ENCODE measurements around the gene MED25. TPM values are rescaled to one million over a fixed set of nuclear protein-coding genes. Genes with fewer than 3 reads are reported as not detected.

MED25 gene
- total RNA-seq, 1 donor from 2014 or later, result 13.4 TPM

DNA sequence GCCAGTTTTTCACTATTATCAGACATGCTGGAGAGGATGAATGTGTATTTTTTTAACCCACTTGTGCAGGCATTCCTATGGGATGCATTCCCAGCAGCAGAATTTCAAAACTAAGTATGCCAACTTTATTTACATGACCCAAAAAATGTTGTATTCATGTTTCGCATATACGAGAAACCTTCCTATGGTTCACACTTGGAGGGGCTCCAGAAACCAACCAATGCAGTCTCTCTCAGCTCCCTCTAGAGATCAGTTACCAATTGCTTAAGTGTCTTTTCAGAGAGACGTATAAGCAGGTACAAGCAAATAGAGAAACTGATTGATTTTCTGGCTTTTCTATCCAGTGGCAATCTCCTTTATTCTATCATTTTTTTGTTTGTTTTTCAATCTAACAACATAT is 27.3 kb downstream of the MED25 start:
- DNase-seq, result no peak

DNA sequence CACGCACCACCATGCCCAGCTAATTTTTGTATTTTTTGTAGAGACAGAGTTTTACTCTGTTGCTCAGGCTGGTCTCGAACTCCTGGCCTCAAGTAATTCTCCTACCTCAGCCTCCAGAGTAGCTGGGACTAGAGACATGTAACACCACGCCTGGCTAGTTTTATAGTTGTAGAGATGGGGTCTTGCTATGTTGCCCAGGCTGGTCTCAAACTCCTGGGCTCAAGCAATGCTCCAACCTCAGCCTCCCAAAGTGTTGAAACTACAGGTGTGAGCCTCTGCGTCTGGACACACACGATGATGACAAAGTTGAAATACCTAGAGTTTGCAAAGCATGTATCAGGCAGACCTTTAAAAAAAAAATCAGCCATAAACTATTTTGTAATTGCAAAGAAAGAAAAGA is 28.3 kb downstream of the MED25 start:
- DNase-seq, result no peak

DNA sequence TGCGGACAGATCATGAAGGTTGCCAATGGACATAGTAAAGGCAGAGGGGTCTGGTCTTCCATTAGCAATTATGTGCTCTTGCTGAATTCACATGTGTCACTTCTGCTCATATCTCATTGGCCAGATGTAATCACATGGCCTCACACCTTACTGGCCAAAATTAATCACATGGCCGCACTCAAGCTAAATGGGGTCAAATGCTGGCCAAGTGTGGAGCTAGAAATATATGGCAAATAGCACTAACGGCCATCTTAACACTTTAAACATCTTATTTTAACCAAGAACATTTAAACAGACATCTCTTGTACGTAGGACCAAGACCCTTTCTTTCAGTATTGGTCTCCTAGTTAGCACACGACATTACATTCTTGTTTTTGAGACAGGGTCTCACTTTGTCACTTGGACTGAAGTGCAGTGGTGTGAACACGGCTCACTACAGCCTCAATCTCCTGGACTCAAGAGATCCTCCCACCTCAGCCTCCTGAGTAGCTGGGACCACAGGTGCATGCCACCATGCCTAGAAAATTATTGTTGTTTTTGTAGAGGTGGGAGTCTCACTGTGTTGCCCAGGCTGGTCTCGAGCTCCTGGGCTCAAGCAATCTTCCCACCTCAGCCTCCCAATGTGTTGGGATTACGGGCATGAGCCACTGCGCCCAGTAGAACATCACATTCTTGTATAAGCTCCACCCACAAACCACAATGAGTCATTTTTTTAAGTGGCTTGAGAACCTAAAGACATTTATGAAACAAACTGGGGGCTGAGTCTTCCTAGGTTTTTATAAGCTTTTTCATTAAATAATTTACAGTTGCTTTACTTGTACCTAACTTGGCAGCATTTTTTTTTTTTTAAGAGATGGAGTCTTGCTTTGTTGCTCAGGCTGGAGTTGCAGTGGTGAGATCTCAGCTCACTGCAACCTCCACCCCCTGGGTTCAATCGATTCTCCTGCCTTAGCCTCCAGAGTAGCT is 29.9 kb downstream of the MED25 start:
- DNase-seq, result peak; percentile 47

DNA sequence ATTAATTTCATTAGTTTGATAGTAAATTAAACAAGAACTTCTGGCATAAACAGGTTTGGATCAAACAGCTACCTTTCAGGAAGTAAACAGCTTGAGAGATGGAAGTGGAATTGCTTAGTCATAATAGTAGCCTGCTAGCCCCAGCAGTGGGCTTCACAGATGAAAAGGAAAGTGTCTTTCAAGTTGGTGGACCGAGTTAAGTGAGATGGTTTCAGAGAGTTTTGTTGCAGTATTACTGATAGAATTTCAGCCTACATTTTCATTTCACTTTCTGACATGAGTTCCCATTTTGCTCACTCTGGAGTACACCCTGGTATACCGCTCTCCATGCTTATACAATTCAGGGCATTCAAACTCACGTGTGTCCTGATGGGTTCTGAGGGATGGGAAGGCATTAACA is 30.8 kb downstream of the MED25 start:
- DNase-seq, result no peak

DNA sequence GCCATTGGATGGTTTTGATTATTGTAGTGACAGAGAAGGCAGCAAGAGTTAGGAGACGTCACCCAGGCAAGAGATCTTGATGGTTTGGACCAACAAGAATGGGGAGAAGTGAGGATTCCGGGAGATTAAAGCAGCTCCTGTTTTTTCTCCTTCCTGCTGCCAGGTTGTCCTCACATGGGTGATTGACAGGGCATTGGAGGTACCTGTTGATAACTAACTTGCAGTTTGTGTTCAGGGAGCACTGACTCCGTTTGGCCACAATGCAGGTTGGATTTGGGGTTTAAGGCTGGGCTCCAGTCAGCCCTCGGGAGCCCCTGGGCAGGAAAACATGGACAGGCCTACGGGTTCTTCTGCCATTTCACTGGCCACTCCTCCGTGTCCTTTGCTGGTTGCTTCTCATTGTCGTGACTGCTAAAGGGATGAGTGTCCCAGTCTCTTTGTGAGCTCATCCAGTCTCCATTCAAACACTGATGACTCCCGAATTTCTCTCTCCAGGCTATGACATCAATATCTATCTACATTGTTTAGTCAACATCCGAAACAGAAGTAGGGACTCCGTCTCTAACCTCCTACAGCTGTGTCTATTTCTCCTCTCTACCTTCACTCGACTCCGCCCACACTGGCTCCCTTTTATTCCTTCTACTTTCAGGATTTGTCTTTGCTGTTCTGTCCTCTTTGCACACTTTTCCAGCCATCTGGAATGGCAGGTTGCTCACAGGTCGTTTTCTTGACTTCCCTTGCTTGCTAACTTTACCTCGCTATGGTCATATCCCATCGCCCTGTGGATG is 31.5 kb downstream of the MED25 start:
- no peak for DNase-seq

DNA sequence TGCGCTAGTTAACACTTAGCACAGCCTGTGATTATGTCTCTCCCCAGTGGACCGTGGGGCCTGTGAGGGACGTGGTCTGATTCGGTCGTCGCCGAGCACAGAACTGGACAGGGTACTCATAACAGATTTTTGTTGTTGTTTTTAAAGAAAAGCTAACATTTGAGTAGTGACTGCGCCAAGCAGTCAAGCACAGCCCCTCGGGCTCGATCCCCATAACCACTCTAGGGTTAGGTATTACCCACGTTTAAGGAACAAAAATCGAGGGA is 32.1 kb downstream of the MED25 start:
- no peak for DNase-seq

DNA sequence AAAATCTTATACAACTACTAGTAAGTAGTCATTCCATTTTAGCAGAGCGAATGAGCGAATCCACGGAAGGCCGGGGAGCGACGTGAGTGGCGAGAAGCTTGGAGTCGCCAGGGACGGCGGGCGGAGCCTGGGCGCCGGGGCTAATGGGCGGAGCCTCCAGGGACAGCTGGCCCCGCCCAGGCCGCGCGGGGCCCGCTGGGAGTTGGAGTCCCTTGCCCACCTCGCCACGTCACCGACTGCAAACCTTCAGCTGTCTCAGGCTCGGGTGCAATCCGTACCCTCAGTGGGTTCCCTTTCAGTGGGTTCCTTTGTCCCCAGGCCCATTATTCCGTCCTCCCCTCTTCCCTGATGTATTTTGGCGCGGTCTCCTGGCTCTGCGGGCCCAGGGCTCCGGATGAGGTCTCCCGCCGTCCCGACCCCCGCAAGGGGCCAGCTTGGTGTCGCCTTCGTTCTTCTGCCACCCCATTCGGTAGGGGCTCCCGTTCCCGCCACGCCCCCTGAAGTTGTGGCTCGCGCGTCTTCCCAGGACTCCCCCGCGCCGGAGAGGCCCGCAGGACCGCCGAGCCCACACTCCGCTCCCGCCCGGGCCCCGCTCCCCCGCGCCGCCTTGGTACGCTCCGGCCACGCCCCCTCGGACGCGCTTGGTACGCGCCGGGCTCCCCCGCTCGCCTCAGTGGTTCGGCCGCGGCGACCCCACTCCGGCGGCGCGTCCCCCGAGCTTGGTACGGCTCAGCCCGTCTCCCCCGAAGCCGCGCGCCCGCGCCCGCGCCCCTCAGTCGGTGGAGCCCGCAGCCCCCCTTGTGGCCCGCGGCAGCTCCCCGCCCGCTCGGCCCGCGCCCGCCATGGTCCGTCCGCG is 32.6 kb downstream of the MED25 start, which contains the start of gene PTOV1:
TSS of gene PTOV1 (plus strand) at position 673 of the 856 bp plus-strand sequence.
- DNase-seq, result peak; percentile 95

DNA sequence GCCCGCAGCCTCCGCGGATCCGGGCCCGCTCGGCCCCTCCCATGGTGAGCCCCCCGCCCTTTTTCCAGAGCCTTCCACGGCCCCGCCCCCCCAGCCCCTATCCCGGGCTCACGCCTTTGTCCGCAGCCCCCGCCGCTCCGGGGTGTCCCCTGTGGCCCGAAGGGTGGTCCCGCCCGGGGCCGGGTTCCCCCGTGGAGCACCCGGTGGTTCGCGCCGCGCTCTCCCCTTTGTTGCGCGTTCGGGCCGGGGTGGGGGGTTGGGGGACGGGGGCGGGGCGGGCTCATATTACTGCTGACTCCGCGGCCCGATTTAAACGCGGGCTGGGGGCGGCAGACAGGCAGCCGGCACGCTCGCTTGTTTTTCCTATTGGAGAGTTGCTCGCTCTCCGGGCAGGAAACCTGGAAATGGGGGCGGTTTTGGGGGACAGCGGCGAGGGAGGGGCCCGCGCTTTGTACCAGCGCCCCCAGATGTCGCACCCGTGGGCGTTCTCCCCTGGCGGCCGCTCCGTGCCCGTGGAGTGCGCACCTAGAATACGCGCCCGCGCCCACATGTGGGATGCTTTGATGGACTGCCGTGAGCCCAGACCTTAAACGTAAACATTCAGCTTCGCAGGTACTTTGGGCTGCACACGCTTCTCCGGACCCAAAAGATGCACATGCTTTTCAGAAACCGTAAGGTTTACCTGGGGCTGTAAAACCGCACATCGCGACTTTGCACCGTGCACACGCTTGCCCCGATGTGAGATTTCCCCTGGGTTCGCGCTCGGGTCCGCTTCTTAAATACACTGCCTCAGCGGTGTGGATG is 33.6 kb downstream of the MED25 start:
- peak; percentile 42 for DNase-seq

DNA sequence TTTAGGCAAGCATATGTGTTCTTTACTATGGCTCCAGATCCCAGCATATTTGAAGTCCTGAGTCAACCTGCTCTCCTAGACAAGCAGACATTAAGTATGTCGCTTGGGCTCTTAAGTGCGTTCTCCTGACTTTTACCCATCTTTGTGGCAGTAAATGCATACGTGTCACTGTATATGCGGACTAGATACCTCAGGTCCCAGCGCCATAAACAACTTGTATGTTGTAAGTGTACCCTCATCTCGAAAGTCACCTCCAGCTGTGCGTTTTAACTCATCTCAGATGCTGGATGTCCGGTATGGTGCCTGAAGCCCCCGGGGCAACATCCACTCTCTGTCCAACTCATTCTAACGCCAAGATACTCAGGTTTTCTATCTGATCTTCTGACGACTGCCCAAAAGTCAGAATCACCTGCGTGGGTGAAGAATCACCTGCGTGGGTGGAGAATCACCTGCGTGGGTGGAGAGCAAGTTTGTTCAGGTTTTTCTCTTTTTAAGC is 34.6 kb downstream of the MED25 start:
- no peak for DNase-seq

DNA sequence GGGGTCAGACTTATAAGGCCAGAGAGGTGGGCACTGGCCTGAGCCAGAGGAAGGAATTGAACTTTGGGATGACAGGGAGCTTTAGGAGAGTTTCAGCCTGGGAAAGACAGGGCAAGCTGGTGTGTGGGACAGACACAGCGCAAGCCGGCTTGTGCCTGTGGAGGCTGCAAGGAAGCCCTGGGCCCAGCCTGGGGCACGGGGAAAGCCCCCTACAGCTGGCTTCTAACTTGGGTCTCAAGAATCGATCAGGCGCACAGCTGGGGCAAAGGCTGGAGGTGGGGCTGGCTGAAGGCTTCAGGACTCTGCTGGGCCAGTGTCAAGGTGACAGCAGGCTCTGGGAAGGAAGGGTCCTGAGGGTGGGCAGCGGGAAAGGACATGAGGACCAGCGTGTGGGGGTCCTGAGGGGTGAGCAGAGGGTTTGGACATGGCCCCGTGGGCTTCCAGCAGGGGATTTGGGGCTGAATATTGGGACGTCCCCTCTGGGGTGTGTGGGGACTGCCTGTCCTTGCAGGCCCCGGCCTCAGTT is 35.8 kb downstream of the MED25 start:
- no peak for DNase-seq

DNA sequence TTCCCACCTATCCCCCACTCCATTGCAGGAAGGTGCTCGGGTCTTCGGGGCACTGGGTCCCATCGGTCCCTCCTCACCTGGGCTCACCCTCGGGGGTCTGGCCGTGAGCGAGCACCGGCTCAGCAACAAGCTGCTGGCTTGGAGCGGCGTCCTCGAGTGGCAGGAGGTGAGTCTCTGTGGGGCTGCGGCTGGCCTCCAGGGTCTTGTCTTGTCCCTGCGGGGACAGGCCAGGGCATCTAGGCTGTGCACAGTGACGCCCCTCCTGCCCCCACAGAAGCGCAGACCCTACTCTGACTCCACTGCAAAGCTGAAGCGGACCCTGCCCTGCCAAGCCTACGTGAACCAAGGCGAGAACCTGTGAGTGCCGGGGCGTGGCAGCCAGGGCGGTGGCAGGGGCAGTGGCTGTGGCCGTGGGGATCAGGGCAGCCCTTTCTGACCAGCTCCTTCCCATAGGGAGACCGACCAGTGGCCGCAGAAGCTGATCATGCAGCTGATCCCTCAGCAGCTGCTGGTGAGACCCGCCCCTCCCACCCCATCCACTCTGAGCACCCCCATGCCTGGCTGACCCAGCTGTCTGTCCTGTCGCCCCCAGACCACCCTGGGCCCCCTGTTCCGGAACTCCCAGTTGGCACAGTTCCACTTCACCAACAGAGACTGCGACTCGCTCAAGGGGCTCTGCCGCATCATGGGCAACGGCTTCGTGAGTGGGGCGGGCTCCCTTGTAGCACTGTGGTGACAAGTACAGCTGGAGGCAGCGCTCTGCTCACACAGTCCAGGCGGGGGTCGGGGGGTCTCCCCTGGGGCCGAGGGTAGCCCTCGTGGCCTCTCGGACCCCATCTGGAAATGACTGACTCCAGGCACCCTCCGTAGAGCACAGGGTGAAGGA is 36.5 kb downstream of the MED25 start:
- DNase-seq, result no peak

DNA sequence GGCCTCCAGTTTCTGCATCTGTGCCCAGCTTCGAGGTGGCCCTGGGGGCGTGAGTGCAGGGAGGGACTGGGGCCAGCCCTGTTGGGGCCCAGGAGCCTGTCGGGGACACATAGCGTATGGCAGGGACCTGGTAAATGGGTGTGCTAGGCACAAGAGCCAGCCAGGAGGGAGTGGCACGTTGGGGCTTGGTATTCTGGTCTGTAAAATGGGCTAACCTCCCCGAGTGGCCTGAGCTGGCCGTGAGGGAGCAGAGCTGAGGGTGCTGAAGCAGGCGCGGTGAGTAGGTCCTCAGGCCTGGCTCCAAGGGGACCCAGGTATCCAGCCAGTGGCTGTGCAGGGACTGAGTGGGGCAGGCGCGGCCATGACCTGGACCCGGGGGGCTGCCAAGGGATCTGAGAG is 37.2 kb downstream of the MED25 start:
- DNase-seq, result no peak

DNA sequence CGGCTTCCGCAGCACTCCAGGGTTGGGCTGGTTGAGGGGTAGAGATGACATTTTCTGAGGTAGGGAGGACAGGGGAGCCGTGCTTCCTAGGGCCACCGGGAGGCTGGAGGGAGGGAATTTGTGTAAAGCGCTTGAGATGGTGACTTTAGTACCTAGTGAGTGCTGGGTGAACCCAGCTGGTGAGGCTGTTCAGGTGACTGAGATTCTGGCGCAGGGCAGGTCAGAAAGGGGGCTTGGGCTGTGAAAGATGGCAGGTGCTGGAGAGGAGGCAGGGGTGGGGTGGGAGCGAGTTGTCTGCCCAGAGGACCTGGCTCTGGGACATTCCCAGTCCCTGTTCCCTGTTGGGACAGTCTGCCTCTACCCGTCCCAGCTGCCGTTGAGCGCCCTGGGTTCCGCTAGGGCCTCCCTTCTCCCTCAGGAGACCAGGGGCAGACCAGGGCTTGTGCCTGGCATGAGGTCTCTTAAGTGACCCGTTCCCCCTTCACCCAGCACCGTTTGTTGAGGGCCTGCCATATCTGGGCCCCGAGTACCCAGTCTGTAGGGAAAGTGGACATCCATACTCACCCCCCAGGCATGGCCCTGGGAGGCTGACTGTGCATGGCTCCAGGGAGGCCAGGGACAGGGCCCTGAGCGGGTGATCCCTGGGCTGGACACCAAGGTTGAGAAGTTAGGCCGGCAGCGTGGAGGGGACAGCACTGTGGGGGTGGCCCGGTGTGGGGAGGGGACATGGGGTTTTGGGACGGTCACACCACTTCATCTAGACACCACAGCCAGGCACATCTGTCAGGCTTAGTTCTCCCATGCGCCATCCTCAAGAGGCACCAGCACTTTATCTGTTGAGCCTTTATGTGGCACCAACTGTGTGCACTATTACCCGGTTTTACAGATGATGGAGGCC is 37.8 kb downstream of the MED25 start:
- no peak for DNase-seq

DNA sequence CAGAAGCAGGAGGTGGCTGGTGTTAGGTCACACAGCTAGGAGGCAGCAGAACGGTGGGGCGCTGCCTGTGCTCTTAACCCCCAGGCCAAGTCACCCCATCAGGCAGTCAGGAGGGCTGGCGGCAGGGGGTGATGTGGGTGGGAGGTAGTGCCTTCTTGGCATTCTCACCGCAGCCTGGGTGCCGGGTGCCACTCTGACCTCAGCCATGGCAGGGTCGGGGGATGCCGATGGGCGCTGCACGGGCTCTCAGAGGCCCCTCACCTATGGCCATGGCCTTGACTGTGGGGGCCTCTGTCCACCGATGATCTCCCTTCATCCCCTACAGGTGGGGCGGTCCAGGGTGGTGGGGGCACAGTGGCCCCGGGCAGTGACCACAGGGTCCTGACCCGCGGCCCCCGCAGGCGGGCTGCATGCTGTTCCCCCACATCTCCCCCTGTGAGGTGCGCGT is 38.5 kb downstream of the MED25 start:
- no peak for DNase-seq

DNA sequence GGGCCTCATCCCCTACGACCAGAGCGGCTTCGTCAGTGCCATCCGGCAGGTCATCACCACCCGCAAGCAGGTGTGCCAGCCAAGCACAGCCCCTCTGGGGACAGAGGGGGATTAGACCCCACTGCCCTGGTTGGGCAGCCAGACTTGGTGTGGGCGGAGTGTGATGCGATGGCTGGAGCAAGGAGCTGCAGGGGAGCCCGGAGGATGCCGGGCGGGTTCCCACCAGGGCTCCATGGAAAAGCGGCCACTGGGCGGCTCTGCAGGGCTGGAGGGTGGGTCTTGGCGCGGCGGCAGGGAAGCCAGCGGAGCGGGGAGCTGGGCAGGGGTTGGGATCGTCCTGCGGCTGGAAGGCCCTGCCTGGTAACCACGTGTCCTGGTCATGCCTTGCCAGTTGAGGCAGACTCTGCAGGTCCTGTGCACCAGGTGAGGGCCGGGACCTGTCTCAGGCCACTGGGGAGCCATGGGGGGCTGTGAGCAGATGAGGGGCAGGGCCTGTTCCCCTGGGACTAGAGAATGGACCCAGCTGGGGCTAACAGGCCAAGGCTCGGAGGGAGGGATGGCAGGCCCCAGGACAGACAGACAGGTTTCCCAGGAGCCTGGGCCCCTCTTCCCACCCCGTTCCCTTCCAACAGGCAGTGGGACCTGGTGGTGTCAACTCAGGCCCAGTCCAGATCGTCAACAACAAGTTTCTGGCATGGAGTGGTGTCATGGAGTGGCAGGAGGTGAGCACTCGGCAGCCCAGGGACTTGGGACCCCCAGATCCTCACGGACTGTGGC is 39.2 kb downstream of the MED25 start:
- no peak for DNase-seq

DNA sequence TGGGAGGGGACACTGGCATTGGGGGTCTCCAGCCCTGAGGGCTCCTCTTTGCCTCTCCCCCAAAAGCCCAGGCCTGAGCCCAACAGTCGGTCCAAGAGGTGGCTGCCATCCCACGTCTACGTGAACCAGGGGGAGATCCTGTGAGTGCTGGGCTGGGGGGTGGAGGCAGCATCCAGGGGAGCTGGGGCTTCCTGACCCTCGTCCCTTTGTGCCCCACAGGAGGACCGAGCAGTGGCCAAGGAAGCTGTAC is 39.7 kb downstream of the MED25 start:
- DNase-seq, result no peak

DNA sequence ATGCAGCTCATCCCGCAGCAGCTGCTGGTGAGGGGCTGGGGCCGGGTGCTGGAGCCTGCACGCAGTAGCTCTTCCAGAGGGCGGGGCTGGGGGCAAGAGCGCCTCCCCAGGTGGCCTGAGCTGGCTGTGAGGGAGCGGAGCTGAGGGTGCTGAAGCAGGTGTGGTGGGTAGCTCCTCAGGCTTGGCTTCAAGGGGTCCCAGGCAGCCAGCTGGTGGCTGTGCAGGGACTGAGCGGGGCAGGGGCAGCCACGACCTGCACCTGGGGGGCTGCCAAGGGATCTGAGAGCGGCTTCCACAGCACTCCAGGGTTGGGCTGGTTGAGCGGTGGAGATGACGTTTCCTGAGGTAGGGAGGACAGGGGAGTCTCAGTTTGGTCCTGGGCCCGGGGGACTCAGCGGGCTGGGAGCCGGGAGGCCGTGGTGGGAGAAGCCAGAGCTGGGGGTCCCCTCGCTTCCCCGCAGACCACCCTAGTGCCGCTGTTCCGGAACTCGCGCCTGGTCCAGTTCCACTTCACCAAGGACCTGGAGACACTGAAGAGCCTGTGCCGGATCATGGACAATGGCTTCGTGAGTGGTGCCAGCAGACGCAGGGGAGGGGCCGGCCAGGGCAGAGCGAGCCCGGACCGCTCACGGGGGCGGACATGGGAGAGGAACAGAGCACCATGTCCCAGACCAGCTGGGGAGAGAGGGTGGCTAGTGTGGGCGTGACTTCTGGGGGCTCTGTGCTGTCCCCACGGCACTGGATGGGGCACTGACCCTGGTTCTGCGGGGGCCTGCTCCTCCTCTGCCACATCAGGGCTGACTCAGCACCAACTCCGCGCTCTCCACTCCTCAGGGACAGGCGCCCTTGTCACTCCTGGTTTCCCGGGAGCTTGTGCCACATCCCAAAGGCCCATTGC is 40.2 kb downstream of the MED25 start:
- no peak for DNase-seq
